ENCODE measurements around the gene MYEOV. TPM values are rescaled to one million over a fixed set of nuclear protein-coding genes. Genes with fewer than 3 reads are reported as not detected.

The MYEOV gene
- total and polyA plus RNA-seq, 2 experiments from 2014 or later: 0.14 TPM; not detected in 1

- peaks cover 10% of the 10 kb centered on the region for H3K27me3 ChIP-seq (ENCODE audit: insufficient read depth)
- TF ChIP-seq POLR2AphosphoS5 (IDR thresholded peaks at IDR 0.05; ENCODE audit: low read depth) (no peak), STAT1 (IDR thresholded peaks at IDR 0.05; ENCODE audit: unreplicated experiment) (no peak), CREB1 (CRISPR knock-in tag; IDR thresholded peaks at IDR 0.05; ENCODE audit: low read depth) (no peak), ZNF331 (CRISPR knock-in tag; IDR thresholded peaks at IDR 0.05; ENCODE audit: low read depth) (no peak), ZNF114 (CRISPR knock-in tag; IDR thresholded peaks at IDR 0.05) (no peak), NANOG (IDR thresholded peaks at IDR 0.05; ENCODE audit: borderline replicate concordance) (no peak), EZH2 (IDR thresholded peaks at IDR 0.05; ENCODE audit: low read depth, unreplicated experiment) (no peak)
- TF ChIP-seq, protein P1, sequence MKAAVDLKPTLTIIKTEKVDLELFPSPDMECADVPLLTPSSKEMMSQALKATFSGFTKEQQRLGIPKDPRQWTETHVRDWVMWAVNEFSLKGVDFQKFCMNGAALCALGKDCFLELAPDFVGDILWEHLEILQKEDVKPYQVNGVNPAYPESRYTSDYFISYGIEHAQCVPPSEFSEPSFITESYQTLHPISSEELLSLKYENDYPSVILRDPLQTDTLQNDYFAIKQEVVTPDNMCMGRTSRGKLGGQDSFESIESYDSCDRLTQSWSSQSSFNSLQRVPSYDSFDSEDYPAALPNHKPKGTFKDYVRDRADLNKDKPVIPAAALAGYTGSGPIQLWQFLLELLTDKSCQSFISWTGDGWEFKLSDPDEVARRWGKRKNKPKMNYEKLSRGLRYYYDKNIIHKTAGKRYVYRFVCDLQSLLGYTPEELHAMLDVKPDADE (IDR thresholded peaks at IDR 0.05): no peak
- TF ChIP-seq, protein P2, sequence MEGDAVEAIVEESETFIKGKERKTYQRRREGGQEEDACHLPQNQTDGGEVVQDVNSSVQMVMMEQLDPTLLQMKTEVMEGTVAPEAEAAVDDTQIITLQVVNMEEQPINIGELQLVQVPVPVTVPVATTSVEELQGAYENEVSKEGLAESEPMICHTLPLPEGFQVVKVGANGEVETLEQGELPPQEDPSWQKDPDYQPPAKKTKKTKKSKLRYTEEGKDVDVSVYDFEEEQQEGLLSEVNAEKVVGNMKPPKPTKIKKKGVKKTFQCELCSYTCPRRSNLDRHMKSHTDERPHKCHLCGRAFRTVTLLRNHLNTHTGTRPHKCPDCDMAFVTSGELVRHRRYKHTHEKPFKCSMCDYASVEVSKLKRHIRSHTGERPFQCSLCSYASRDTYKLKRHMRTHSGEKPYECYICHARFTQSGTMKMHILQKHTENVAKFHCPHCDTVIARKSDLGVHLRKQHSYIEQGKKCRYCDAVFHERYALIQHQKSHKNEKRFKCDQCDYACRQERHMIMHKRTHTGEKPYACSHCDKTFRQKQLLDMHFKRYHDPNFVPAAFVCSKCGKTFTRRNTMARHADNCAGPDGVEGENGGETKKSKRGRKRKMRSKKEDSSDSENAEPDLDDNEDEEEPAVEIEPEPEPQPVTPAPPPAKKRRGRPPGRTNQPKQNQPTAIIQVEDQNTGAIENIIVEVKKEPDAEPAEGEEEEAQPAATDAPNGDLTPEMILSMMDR (conservative IDR thresholded peaks at IDR 0.05; ENCODE audit: low read depth in 2 of 2): no peak
- Mint-ChIP-seq H3K9me3 (peaks cover 3% of the 10 kb centered on the region; the same call in 1 of the 3 replicates), H3K4me3 (no peak overlapping the region), H3K4me1 (peaks cover 4% of the 10 kb centered on the region; the same call in 2 of the 3 replicates), H3K27me3 (ENCODE audit: insufficient read depth, low read depth, poor library complexity) (peaks cover 14% of the 10 kb centered on the region), H3K27ac (no peak overlapping the region), H3K36me3 (ENCODE audit: low read depth) (no peaks in the 10 kb centered on the region; the same call in 2 of the 3 replicates)
- H4K20me1 ChIP-seq (replicated peaks; ENCODE audit: insufficient read depth): no peaks in the 10 kb centered on the region
- DNase-seq (ENCODE audit: low spot score): no peak
- no peaks in the 10 kb centered on the region for H3K79me2 ChIP-seq (replicated peaks; ENCODE audit: insufficient read depth)
- ATAC-seq: no peak
- H2AFZ ChIP-seq: no peak overlapping the region
- no peaks in the 10 kb centered on the region for H3F3A ChIP-seq (replicated peaks; ENCODE audit: low read depth)
- H3K27ac ChIP-seq (ENCODE audit: low read depth): no peak overlapping the region
- no peak overlapping the region for H3K4me3 ChIP-seq
- H3K9me2 ChIP-seq (ENCODE audit: insufficient read depth): peaks cover 4% of the 10 kb centered on the region; the same call in 1 of the 2 replicates
- H3K36me3 ChIP-seq (ENCODE audit: insufficient read depth): no peaks in the 10 kb centered on the region
- H3K4me2 ChIP-seq: no peak overlapping the region
- 0 out of 2 replicates have a peak, but pooled peaks cover under 1% of the 10 kb centered on the region for H3K4me1 ChIP-seq (ENCODE audit: insufficient read depth)
Measured at GRCh38 chr11:69244266-69244665, 49.7 kb upstream of the MYEOV start.

- Mint-ChIP-seq H3K27ac (no peak overlapping the region), H3K36me3 (ENCODE audit: low read depth) (no peaks in the 10 kb centered on the region; the same call in 2 of the 3 replicates), H3K4me3 (no peak overlapping the region), H3K9me3 (peaks cover 3% of the 10 kb centered on the region; the same call in 1 of the 3 replicates), H3K4me1 (peaks cover 11% of the 10 kb centered on the region; the same call in 2 of the 3 replicates), H3K27me3 (ENCODE audit: insufficient read depth, low read depth, poor library complexity) (peaks cover 22% of the 10 kb centered on the region)
- Histone ChIP-seq H2AFZ (no peak overlapping the region), H3K27me3 (ENCODE audit: insufficient read depth) (peaks cover 12% of the 10 kb centered on the region), H3K36me3 (ENCODE audit: insufficient read depth) (no peaks in the 10 kb centered on the region), H3K79me2 (replicated peaks; ENCODE audit: insufficient read depth) (no peaks in the 10 kb centered on the region), H3K4me3 (no peak overlapping the region), H4K20me1 (replicated peaks; ENCODE audit: insufficient read depth) (no peaks in the 10 kb centered on the region), H3K27ac (ENCODE audit: low read depth) (no peak overlapping the region), H3F3A (replicated peaks; ENCODE audit: low read depth) (no peaks in the 10 kb centered on the region), H3K4me1 (ENCODE audit: insufficient read depth) (peaks cover 8% of the 10 kb centered on the region; the same call in 1 of the 2 replicates), H3K4me2 (no peak overlapping the region), H3K9me2 (ENCODE audit: insufficient read depth) (peaks cover 4% of the 10 kb centered on the region; the same call in 1 of the 2 replicates)
- DNase-seq (ENCODE audit: low spot score): no peak
- ATAC-seq: no peak
- TF ChIP-seq STAT1 (IDR thresholded peaks at IDR 0.05; ENCODE audit: unreplicated experiment) (no peak), ZNF114 (CRISPR knock-in tag; IDR thresholded peaks at IDR 0.05) (no peak), POLR2AphosphoS5 (IDR thresholded peaks at IDR 0.05; ENCODE audit: low read depth) (no peak), CREB1 (CRISPR knock-in tag; IDR thresholded peaks at IDR 0.05; ENCODE audit: low read depth) (no peak), EZH2 (IDR thresholded peaks at IDR 0.05; ENCODE audit: low read depth, unreplicated experiment) (no peak)
- TF ChIP-seq, protein P3, sequence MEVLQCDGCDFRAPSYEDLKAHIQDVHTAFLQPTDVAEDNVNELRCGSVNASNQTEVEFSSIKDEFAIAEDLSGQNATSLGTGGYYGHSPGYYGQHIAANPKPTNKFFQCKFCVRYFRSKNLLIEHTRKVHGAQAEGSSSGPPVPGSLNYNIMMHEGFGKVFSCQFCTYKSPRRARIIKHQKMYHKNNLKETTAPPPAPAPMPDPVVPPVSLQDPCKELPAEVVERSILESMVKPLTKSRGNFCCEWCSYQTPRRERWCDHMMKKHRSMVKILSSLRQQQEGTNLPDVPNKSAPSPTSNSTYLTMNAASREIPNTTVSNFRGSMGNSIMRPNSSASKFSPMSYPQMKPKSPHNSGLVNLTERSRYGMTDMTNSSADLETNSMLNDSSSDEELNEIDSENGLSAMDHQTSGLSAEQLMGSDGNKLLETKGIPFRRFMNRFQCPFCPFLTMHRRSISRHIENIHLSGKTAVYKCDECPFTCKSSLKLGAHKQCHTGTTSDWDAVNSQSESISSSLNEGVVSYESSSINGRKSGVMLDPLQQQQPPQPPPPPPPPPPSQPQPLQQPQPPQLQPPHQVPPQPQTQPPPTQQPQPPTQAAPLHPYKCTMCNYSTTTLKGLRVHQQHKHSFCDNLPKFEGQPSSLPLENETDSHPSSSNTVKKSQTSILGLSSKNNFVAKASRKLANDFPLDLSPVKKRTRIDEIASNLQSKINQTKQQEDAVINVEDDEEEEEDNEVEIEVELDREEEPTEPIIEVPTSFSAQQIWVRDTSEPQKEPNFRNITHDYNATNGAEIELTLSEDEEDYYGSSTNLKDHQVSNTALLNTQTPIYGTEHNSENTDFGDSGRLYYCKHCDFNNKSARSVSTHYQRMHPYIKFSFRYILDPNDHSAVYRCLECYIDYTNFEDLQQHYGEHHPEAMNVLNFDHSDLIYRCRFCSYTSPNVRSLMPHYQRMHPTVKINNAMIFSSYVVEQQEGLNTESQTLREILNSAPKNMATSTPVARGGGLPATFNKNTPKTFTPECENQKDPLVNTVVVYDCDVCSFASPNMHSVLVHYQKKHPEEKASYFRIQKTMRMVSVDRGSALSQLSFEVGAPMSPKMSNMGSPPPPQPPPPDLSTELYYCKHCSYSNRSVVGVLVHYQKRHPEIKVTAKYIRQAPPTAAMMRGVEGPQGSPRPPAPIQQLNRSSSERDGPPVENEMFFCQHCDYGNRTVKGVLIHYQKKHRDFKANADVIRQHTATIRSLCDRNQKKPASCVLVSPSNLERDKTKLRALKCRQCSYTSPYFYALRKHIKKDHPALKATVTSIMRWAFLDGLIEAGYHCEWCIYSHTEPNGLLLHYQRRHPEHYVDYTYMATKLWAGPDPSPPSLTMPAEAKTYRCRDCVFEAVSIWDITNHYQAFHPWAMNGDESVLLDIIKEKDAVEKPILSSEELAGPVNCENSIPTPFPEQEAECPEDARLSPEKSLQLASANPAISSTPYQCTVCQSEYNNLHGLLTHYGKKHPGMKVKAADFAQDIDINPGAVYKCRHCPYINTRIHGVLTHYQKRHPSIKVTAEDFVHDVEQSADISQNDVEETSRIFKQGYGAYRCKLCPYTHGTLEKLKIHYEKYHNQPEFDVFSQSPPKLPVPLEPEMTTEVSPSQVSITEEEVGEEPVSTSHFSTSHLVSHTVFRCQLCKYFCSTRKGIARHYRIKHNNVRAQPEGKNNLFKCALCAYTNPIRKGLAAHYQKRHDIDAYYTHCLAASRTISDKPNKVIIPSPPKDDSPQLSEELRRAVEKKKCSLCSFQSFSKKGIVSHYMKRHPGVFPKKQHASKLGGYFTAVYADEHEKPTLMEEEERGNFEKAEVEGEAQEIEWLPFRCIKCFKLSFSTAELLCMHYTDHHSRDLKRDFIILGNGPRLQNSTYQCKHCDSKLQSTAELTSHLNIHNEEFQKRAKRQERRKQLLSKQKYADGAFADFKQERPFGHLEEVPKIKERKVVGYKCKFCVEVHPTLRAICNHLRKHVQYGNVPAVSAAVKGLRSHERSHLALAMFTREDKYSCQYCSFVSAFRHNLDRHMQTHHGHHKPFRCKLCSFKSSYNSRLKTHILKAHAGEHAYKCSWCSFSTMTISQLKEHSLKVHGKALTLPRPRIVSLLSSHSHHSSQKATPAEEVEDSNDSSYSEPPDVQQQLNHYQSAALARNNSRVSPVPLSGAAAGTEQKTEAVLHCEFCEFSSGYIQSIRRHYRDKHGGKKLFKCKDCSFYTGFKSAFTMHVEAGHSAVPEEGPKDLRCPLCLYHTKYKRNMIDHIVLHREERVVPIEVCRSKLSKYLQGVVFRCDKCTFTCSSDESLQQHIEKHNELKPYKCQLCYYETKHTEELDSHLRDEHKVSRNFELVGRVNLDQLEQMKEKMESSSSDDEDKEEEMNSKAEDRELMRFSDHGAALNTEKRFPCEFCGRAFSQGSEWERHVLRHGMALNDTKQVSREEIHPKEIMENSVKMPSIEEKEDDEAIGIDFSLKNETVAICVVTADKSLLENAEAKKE (CRISPR knock-in tag; IDR thresholded peaks at IDR 0.05): no peak
Measured at GRCh38 chr11:69245041-69245440, 48.9 kb upstream of the MYEOV start.
